MM.1S (cell line): ENCODE measurements around the gene ZNF627.

Experiments
- DNase-seq: peaks from one replicate; pipeline ENCODE4 v3.0.0-alpha.2; 2015
- H2AFZ ChIP-seq: fragments of 300-600 bp; sonication (generic); 2 replicates; pipeline ENCODE4 v1.6.0; 2016; ENCODE audit warnings: antibody characterized with exemption, low read length
- H3F3A ChIP-seq: fragments of 300-600 bp; sonication (generic); 2 replicates; pipeline ENCODE4 v1.6.1; 2016; ENCODE audit warnings: mild to moderate bottlenecking, antibody characterized with exemption, low read length, moderate library complexity, mixed read lengths; ENCODE audit not compliant: insufficient read depth
- H3K27ac ChIP-seq: fragments of 300-600 bp; sonication (generic); 2 replicates; pipeline ENCODE4 v1.5.1; 2016; ENCODE audit warnings: mild to moderate bottlenecking, low read length
- H3K27me3 ChIP-seq: fragments of 300-600 bp; sonication (generic); replicated peaks from 2 replicates; pipeline ENCODE4 v1.6.0; 2016; ENCODE audit warnings: low read length; ENCODE audit not compliant: insufficient read depth
- H3K36me3 ChIP-seq: fragments of 300-600 bp; sonication (generic); replicated peaks from 2 replicates; pipeline ENCODE4 v1.6.1; 2016; ENCODE audit warnings: mild to moderate bottlenecking, low read length, mixed read lengths; ENCODE audit not compliant: insufficient read depth
- H3K4me1 ChIP-seq: fragments of 300-600 bp; sonication (generic); 2 replicates; pipeline ENCODE4 v1.6.1; 2016; ENCODE audit warnings: low read length, mixed read lengths
- H3K4me2 ChIP-seq: fragments of 300-600 bp; sonication (generic); 2 replicates; pipeline ENCODE4 v1.6.0; 2016; ENCODE audit warnings: low read depth, low read length
- H3K4me3 ChIP-seq: fragments of 300-600 bp; sonication (generic); 2 replicates; pipeline ENCODE4 v1.5.1; 2016; ENCODE audit warnings: low read length, mixed read lengths
- H3K79me2 ChIP-seq: fragments of 300-600 bp; sonication (generic); 2 replicates; pipeline ENCODE4 v1.6.1; 2016; ENCODE audit warnings: mixed run types, low read length, mixed read lengths
- H3K9ac ChIP-seq: fragments of 300-600 bp; sonication (generic); 2 replicates; pipeline ENCODE4 v1.6.1; 2016; ENCODE audit warnings: low read length, mixed read lengths
- H3K9me2 ChIP-seq: fragments of 300-600 bp; sonication (generic); replicated peaks from 2 replicates; pipeline ENCODE4 v1.6.1; 2016; ENCODE audit warnings: mild to moderate bottlenecking, low read length, mixed read lengths; ENCODE audit not compliant: insufficient read depth
- H3K9me3 ChIP-seq: fragments of 300-600 bp; sonication (generic); replicated peaks from 2 replicates; pipeline ENCODE4 v1.6.1; 2016; ENCODE audit warnings: mild to moderate bottlenecking, low read length, mixed read lengths; ENCODE audit not compliant: insufficient read depth
- H4K20me1 ChIP-seq: fragments of 300-600 bp; sonication (generic); 2 replicates; pipeline ENCODE4 v1.6.1; 2016; ENCODE audit warnings: mild to moderate bottlenecking, low read length, moderate library complexity, mixed read lengths; ENCODE audit not compliant: insufficient read depth
- CTCF ChIP-seq: fragments of 300-600 bp; sonication (generic); IDR thresholded peaks from 2 replicates; pipeline ENCODE4 v1.5.1; 2016; ENCODE audit warnings: antibody characterized with exemption, low read length, mixed read lengths
- EZH2 ChIP-seq: fragments of 300-600 bp; sonication (generic); optimal IDR thresholded peaks from 2 replicates; pipeline ENCODE3; 2017; ENCODE audit warnings: low read depth, mild to moderate bottlenecking, antibody characterized with exemption, low read length, mixed read lengths
- EZH2phosphoT487 ChIP-seq: fragments of 300-600 bp; sonication (generic); IDR thresholded peaks from 2 replicates; pipeline ENCODE4 v1.6.1; 2018; ENCODE audit warnings: antibody characterized with exemption, low read length

Gene ZNF627

GRCh38 chr19:11586331-11586730 is 11.0 kb upstream of the ZNF627 start:
- H3K27me3 ChIP-seq: peaks cover 4% of the 10 kb centered on the region; the same call in 1 of the 2 replicates
- H3K4me2 ChIP-seq: no peak overlapping the region
- H3K79me2 ChIP-seq: no peaks in the 10 kb centered on the region
- H3K9me2 ChIP-seq: no peaks in the 10 kb centered on the region
- TF ChIP-seq EZH2 (no peak), CTCF (no peak), EZH2phosphoT487 (no peak)
- no peak overlapping the region for H3K27ac ChIP-seq
- H3K9me3 ChIP-seq: no peaks in the 10 kb centered on the region
- no peaks in the 10 kb centered on the region for H3K36me3 ChIP-seq
- DNase-seq: no peak
- H3K9ac ChIP-seq: no peak overlapping the region
- peaks cover 4% of the 10 kb centered on the region; the same call in 1 of the 2 replicates for H3K4me1 ChIP-seq
- no peaks in the 10 kb centered on the region for H4K20me1 ChIP-seq
- peaks cover 5% of the 10 kb centered on the region for H3F3A ChIP-seq
- H3K4me3 ChIP-seq: no peak overlapping the region
- H2AFZ ChIP-seq: no peak overlapping the region

GRCh38 chr19:11587302-11587974 is 9.8 kb upstream of the ZNF627 start:
- TF ChIP-seq EZH2phosphoT487 (no peak), CTCF (peak; percentile 83), EZH2 (no peak)
- Histone ChIP-seq H3K4me3 (peak overlapping the region; percentile 7; the same call in 1 of the 2 replicates), H3K36me3 (no peaks in the 10 kb centered on the region), H3K4me2 (peak overlapping the region; percentile 55), H3K9ac (no peak overlapping the region), H3K4me1 (no peaks in the 10 kb centered on the region), H2AFZ (peak overlapping the region; percentile 28), H3K27ac (no peak overlapping the region), H3K9me2 (no peaks in the 10 kb centered on the region), H3K79me2 (no peaks in the 10 kb centered on the region), H3F3A (no peaks in the 10 kb centered on the region), H4K20me1 (no peaks in the 10 kb centered on the region), H3K27me3 (peaks cover 4% of the 10 kb centered on the region; the same call in 1 of the 2 replicates), H3K9me3 (no peaks in the 10 kb centered on the region)
- peak; percentile 67 for DNase-seq

- H2AFZ ChIP-seq: peak overlapping the region; percentile 28
Measured at GRCh38 chr19:11587975-11588631, 9.2 kb upstream of the ZNF627 start.

More at GRCh38 chr19:11587975-11588631, 9.2 kb upstream of the ZNF627 start:
- H3K9me3 ChIP-seq: no peaks in the 10 kb centered on the region
- peaks cover 4% of the 10 kb centered on the region; the same call in 1 of the 2 replicates for H3K27me3 ChIP-seq
- H3K4me2 ChIP-seq: peak overlapping the region; percentile 55
- H3K79me2 ChIP-seq: no peaks in the 10 kb centered on the region
- H3K36me3 ChIP-seq: no peaks in the 10 kb centered on the region
- no peak for DNase-seq
- no peaks in the 10 kb centered on the region for H4K20me1 ChIP-seq
- H3K9ac ChIP-seq: no peak overlapping the region
- H3F3A ChIP-seq: no peaks in the 10 kb centered on the region
- peak overlapping the region; percentile 7; the same call in 1 of the 2 replicates for H3K4me3 ChIP-seq
- no peak overlapping the region for H3K27ac ChIP-seq
- H3K9me2 ChIP-seq: no peaks in the 10 kb centered on the region
- TF ChIP-seq EZH2 (no peak), EZH2phosphoT487 (no peak), CTCF (no peak)
- no peaks in the 10 kb centered on the region for H3K4me1 ChIP-seq
